ENCODE data around the gene USP33.

DNA sequence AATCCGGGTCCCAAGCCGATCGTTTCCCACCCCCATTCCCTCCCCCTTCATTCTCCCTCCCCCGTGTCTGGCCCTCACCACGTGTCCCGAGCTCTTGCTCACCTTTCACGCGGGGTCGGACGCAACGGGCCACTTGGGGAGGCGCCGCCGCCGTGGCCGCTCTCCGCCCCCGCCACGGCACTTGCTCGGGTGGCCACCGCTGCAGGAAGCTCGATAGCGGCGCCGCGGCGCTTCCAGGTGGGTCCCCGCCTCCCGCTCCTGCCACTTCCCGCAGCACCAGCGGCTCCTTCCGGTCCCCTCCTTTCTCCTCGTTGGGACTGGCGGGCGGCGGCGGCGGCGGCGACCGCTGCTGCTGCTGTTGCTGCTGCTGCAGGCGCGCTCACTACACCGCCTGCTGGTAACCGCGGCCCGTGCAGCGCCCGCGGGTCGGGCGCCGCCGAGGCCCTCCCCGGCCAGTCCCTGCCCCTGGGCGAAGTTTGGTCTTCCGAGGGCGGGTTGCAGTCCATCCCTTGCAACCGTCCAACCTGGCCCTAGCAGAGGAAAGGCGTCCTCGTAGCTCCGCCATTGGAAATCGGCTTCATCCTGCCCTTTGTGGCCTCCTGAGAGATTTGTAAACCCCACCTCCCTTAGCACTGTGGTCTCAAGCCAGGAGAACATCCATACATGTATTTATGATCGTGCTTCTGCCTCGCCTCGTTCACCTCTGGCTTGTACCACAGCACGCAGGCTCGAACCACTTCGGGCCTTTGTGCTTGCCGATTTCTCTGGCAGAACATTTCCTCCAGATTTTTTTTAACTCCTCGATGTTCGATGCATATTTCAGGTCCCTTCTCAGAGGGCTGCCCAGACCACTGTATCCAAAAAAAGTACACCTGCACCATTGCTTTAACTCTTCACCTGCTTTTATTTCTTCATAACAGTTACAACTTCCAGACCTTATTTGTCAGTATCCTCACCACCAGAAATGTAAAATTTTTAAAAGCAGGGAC lies 76.2 kb downstream of the USP33 start:
- TF ChIP-seq, protein P1, sequence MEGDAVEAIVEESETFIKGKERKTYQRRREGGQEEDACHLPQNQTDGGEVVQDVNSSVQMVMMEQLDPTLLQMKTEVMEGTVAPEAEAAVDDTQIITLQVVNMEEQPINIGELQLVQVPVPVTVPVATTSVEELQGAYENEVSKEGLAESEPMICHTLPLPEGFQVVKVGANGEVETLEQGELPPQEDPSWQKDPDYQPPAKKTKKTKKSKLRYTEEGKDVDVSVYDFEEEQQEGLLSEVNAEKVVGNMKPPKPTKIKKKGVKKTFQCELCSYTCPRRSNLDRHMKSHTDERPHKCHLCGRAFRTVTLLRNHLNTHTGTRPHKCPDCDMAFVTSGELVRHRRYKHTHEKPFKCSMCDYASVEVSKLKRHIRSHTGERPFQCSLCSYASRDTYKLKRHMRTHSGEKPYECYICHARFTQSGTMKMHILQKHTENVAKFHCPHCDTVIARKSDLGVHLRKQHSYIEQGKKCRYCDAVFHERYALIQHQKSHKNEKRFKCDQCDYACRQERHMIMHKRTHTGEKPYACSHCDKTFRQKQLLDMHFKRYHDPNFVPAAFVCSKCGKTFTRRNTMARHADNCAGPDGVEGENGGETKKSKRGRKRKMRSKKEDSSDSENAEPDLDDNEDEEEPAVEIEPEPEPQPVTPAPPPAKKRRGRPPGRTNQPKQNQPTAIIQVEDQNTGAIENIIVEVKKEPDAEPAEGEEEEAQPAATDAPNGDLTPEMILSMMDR (IDR thresholded peaks at IDR 0.05; ENCODE audit: low read length): peak; percentile 85
- TF ChIP-seq EZH2 (IDR thresholded peaks at IDR 0.05; ENCODE audit: borderline replicate concordance, low read length): no peak

Data from OCI-LY1 (cell line).